SIG-M5 treated with dmso at 0.1 percent for 504 hours (cell line): ENCODE measurements around the gene TLE5.

Experiments used
- DNase-seq: peaks from one replicate; lab custom pipeline; 2025; ENCODE audit not compliant: unreplicated experiment; lab: John Stamatoyannopoulos, UW

TLE5 gene

GRCh38 chr19:3003046-3003445 is 59.2 kb downstream of the TLE5 start:
- DNase-seq, result no peak
